Adrenal gland (tissue), 5 donors: ENCODE results near the gene AFAP1.

Source experiments
- CTCF ChIP-seq, 6 experiments: fragments of 450-650 bp in 4 of 6; fragments of 200-600 bp in 2 of 6; sonication (generic) in 1 of 6; IDR thresholded peaks; 1 replicate in 5 of 6; 2 replicates in 1 of 6; pipeline versions ENCODE4 v1.5.1 to v1.8.0; 2016 to 2021; ENCODE audit warnings: antibody characterized with exemption in 6 of 6, mild to moderate bottlenecking in 2 of 6, moderate library complexity in 1 of 6
- POLR2A ChIP-seq, 2 donors: fragments of 450-650 bp; IDR thresholded peaks; one replicate each; pipeline ENCODE4 v1.6.1; 2017; ENCODE audit warnings: antibody characterized with exemption in 2 of 2, mild to moderate bottlenecking in 2 of 2, moderate library complexity in 1 of 2
- donor health status: DM: no; HTN: no; CAD: no.

GRCh38 chr4:7790023-7790422 lies 149.6 kb downstream of the AFAP1 start:
- TF ChIP-seq CTCF (IDR thresholded peaks at IDR 0.05), result no peak
- TF ChIP-seq POLR2A (IDR thresholded peaks at IDR 0.05), result no peak
